Kidney tubule cell (primary cell): ENCODE data around the gene SFT2D2.
A peak's percentile ranks its signal among the peaks of the same experiment; 100 is the strongest.

ENCODE experiments used
- DNase-seq: peaks from one replicate; pipeline ENCODE4 v3.0.0-alpha.2; 2018; ENCODE audit warnings: low spot score

SFT2D2 gene

DNA sequence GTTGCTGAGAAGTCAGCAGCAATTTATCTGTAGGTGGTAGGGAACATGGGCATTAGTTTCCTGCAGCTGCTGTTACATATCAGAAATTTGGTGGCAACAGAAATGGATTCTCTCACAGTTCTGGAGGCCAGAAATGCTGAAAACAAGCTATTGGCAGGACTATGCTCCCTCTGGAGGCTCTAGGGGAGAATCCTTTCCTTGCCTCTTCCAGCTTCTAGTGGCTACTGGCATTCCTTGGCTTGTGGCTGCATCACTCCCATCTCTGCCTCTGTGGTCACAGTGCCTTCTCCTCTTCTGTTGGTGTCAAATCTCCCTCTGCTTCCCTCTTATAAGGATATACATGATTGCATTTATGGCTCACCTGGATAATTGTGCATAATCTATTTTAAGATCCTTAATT lies 2.5 kb upstream of the SFT2D2 start:
- no peak for DNase-seq

DNA sequence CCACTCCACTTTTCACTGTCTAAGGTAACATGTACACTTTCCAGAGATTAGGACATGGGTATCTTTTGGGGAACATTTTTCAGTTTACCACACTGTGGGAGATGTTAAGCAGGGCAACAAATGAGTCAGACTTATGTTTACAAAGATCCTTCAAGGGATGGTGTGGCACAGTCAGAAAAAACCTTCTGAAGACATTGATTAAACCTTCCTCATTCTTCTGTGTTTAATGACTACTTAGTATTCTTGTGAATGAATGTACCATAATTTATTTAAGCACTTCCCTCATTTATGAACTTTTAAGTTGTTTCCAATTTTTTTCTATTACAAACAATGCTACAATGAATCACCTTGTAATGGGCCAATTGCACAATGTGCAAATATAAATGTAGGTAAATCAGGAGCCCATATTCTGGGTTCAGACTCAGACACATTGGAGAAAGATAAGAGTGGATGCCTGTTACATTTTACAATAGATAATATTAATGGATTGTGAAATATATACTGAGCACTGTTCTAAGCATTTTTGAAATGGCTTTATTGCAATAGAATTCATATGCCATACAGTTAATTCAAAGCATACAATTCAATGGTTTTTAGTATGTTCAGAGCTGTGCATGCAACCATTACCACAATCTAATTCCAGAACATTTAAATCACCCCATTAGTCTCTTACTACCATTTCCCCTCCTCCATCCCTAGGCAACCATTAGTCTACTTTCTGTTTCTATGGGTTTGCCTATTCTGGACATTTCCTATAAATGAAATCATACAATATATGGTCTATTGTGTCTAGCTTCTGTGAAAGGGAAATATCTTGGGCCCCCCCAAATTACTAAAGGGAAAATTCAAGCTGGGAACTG lies 1.9 kb upstream of the SFT2D2 start:
- peak; percentile 28 for DNase-seq

GRCh38 chr1:168224991-168225390 lies 813 bp upstream of the SFT2D2 start:
- peak; percentile 67 for DNase-seq

- peak; percentile 39 for DNase-seq
Observed at GRCh38 chr1:168227620-168228019, 1.8 kb downstream of the SFT2D2 start.

- peak; percentile 71 for DNase-seq
Observed at GRCh38 chr1:168229893-168230292, 4.1 kb downstream of the SFT2D2 start.

GRCh38 chr1:168230709-168231108 lies 4.9 kb downstream of the SFT2D2 start:
- peak; percentile 96 for DNase-seq

DNA sequence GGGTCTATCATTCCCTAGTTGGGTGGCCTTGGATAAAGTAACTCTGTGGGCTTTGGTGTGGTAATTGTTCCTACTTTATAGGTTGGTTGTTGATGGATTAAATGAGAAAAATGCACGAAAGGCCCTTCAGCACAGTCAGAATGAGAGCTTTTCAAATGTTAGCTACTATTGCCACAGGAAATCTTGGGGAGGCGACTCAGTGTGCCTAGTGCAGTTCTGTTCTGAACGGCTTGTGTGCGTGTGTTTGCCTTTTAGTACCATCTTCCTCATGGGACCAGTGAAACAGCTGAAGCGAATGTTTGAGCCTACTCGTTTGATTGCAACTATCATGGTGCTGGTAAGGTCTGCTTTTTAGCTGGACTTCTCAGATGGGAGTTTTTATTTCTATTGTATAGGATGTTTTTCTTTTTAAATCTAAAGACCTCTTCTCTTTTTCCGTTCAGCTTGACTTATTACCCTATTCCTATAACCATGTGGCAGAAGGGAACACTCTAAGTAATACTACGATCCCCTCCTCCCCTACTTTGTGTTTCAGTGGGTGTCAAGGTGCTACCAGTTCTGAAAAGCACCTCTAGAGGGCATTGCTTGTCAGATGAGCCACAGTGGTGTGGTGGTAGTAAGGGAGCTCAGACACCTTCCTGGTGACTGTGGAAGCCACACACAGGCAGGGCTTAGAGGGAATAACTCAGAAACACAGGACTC lies 9.2 kb downstream of the SFT2D2 start:
- DNase-seq: peak; percentile 69

- no peak for DNase-seq
Observed at GRCh38 chr1:168235548-168235885, 9.7 kb downstream of the SFT2D2 start.

- DNase-seq: no peak
Observed at GRCh38 chr1:168235937-168236336, 10.1 kb downstream of the SFT2D2 start.

GRCh38 chr1:168236836-168237611 lies 11.2 kb downstream of the SFT2D2 start:
- DNase-seq: no peak

DNA sequence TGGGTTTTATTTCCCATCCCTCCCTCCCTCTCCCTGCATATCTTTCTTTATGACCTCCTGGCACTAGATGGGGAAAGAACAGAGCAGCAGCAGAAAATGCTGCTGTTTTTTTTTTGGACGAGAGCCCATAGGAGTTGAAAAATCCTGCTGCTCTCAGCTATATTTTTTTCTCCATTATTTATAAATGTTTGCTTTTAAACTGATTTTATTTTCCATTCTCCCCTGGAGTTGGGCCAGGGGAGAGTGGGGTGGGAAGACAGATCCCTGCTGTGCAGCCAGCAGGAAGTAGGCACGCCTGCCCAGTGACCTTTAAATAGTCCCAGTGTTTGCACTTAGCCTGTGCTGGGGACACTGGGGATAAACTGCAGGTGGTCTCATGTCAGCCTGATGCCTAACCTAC lies 17.4 kb downstream of the SFT2D2 start:
- no peak for DNase-seq

- no peak for DNase-seq
Observed at GRCh38 chr1:168243636-168244212, 17.9 kb downstream of the SFT2D2 start.

DNA sequence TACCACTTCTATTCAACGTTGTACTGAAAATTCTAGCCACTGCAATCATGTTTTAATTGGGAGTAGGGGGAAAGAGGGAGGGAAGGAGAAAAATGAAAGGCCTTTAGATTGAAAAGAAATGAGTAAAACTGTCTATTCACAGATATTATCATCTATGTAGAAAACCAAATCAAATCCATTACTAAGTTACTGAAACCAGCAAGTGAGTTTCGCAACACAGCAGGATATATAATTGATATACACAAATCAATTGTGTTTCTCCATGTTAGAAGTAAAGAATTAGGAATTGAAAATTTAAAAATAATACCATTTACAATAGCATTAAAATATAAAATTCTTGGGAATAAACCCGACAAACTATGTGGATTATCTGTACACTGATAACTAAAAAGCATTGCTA lies 19.2 kb downstream of the SFT2D2 start:
- DNase-seq: no peak

GRCh38 chr1:168246506-168246905 lies 20.7 kb downstream of the SFT2D2 start:
- no peak for DNase-seq

GRCh38 chr1:168252204-168252733 lies 26.5 kb downstream of the SFT2D2 start:
- DNase-seq: no peak

DNA sequence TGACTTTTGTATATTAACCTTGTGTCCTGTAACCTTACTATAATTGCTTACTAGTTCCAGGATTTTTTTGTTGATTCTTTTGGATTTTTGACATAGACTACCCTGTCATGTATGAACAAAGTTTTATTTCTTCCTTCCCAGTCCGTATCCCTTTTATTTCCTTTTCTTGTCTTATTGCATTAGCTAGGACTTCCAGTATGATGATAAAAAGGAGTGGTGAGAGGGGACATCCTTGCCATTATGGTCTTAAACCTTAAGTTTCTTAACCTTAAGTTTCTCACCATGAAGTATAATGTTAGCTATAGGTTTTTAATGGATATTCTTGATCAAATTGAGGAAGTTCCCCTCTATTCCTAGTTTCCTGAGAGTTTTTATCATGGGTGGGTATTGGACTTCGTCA lies 30.4 kb downstream of the SFT2D2 start:
- DNase-seq: no peak

DNA sequence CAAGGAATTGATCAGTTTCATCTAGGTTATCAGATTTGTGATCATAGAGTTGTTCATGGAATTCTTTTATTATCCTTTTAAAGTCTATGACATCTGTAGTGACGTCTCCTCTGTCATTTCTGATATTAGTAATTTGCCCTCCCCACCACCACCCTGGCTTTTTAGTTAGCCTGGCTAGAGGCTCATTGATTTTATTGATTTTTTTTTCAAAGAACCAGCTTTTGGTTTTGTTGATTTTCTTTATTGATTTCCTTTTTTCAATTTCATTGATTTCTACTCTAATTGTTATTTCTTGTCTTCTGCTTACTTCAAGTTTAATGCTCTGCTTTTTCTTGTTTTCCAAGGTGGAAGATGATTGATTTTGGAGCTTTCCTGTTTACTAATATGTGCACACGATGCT lies 31.6 kb downstream of the SFT2D2 start:
- DNase-seq: no peak

- no peak for DNase-seq
Observed at GRCh38 chr1:168259567-168259966, 33.8 kb downstream of the SFT2D2 start.

- no peak for DNase-seq
Observed at GRCh38 chr1:168260393-168260792, 34.6 kb downstream of the SFT2D2 start.

DNA sequence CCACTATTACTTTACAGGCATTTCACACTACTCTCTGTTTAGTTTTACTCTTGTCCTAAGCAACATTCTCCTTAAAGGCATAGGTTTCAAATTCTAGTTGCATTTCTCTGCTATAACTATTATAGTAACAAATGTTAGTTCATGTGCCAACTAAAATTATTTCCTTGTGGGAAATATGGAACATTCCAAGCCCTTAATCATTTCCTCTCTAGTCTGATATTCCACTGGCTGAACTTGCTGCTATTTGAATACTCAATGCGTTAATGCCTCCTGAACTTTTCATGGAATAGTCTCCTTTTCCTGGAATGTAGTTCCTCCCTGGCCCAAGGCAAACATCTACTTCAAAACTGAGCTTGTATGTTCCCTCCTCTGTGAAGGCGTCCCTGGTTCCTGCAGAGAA lies 35.6 kb downstream of the SFT2D2 start:
- peak; percentile 61 for DNase-seq

- no peak for DNase-seq
Observed at GRCh38 chr1:168263130-168263529, 37.3 kb downstream of the SFT2D2 start.

- DNase-seq: no peak
Observed at GRCh38 chr1:168264296-168264695, 38.5 kb downstream of the SFT2D2 start.
